HG03575 (cell line): ENCODE data around the gene CDK7.
"Not testable (repeated sequence)": the region's sequence is repeated elsewhere in the genome, so short reads cannot be mapped to it uniquely, and the experiment has no call there.

ENCODE experiments used
- ATAC-seq: cut with Tn5 transposase; IDR thresholded peaks from one replicate; pipeline ENCODE4 v1.9.1; 2021; ENCODE audit not compliant: unreplicated experiment, insufficient number of reproducible peaks, low FRiP score; ENCODE audit errors: extremely low read depth

The CDK7 gene

DNA sequence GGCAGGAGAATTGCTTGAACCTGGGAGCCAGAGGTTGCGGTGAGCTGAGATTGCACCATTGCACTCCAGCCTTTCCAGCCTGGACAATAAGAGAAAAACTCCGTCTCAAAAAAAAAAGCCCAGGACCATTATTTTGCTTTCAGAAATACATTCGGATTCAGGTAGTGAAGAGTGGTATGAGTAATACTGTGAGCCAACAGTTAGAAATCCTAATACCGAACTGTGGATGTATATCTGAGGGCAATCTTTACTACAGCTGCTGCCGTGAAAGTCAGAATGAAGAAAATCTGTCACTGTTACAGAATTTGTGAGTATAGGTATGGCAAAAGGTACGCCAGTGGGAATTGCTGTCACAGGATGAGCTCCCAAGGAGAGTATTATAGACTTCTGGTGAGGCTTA lies 3.4 kb upstream of the CDK7 start:
- no peak for ATAC-seq

GRCh38 chr5:69231851-69232250 lies 2.8 kb upstream of the CDK7 start:
- no peak for ATAC-seq

GRCh38 chr5:69236733-69237132 lies 2.0 kb downstream of the CDK7 start:
- not testable (repeated sequence) for ATAC-seq

- ATAC-seq: no peak
Observed at GRCh38 chr5:69237877-69238276, 3.2 kb downstream of the CDK7 start.

DNA sequence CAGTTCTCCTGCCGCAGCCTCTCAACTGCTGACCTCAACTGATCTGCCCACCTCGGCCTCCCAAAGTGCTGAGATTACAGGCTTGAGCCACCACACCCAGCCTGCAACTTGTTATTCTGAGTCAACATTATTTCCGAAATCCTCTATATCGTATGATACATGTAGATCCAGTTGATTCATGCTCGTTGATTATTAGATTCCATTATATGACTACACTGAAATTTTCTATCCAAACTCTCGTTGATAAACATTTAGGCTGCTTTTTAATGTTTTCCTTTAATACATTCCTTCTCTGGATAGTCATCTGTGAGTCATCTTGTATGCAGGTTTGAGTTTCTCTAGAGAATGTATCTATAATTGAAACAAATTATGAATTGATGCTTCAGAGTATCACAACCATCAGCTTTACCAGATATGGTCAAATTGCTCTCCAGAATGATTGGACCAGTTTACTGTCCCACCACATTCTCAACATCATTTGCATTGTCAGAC lies 4.1 kb downstream of the CDK7 start:
- ATAC-seq: no peak

GRCh38 chr5:69242215-69242927 lies 7.7 kb downstream of the CDK7 start:
- ATAC-seq: no peak

DNA sequence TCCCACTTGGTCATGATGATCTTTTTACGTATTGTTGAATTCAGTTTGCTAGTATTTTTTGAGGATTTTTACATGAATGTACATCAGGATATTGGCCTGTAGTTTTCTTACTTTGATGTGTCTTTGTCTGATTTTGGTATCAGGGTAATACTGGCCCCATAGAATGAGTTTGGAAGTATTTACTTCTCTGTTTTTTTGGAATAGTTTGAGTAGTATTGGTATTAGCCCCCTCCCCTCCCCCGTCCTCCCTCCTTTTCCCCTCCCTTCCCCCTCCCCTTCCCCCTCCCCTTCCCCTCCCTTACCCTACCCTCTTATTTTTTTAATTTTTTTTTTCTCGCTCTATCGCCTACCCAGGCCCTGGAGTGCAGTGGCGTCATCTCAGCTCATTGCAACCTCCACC lies 10.3 kb downstream of the CDK7 start:
- no peak for ATAC-seq

DNA sequence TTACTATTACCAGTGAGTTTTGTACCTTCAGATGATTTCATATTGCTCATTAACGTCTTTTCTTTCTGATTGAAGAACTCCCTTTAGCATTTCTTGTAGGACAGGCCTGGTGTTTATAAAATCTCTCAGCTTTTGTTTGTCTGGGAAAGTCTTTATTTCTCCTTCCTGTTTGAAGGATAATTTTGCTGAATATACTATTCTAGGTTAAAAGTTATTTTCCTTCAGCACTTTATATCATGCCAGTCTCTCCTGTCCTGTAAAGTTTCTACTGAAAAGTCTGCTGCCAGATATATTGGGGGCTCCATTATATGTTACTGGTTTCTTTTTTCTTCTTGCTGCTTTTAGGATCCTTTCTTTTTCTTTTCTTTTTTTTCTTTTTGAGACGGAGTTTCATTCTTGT lies 13.3 kb downstream of the CDK7 start:
- no peak for ATAC-seq

DNA sequence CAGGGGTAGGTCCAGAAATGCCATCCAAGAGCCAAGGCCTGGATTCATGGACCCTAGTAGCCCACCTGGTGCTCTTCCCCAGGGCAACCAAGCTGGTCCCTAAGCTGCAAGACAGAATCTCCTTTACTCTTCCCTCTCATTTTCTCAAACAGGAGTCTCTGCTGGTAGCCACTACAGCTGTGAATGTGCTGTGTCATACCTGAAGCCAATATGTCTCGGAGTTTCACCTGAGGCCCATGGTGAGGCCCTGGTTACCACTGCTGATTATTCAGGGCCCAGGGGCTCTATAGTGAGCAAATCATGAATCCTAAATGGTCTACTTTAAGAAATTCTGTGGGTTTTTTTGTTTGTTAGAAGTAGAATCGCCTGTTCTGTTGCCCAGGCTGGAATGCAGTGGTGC lies 15.9 kb downstream of the CDK7 start:
- ATAC-seq: no peak

DNA sequence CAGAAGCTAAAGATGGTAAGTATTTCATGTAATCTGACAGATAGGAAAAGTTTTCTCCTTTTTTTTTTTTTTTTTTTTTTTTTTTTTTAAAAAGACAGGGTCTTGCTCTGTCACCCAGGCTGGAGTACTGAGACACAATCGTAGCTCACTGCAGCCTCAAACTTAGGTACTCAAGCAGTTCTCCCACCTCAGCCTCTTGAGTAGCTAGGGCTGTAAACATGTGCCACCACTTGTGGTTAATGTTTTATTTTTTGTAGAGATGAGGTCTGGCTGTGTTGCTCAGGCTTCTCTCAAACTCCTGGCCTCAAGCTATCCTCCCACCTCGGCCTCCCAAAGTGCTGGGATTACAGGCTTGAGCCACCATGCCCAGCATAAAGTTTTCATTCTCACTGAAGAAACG lies 17.8 kb downstream of the CDK7 start:
- no peak for ATAC-seq

DNA sequence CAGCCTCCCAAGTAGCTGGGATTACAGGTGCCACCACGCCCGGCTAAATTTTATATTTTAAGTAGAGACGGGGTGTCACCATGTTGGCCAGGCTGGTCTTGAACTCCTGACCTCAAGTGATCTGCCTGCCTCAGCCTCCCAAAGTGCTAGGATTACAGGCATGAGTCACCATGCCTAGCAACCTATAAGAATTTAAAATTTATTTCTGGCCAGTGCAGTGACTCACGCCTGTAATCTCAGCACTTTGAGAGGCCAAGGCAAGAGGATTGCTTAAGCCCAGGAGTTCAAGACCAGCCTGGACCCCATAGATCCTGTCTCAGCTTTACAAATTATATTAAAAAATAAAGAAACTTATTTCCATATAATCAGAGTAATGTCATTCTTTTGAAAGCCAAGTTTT lies 21.3 kb downstream of the CDK7 start:
- not testable (repeated sequence) for ATAC-seq

DNA sequence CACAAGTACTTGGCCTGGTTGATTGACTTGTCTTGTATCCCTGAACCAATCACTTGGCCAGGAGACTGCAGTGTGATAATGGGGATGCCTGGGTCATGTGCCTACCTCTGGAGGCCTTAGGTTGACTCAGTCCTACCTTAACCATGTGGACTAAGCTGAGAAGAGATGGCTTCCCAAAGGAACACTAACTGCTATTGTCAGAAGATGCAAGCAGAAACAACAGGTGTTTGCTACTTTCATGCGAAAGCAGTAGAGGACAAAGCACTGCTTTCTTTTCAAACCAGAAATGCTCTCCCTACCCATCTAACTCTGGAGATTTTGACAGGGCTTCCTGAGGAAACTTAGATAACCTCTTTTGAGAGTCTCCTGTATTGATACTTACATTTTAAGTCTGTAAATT lies 22.9 kb downstream of the CDK7 start:
- ATAC-seq: no peak

DNA sequence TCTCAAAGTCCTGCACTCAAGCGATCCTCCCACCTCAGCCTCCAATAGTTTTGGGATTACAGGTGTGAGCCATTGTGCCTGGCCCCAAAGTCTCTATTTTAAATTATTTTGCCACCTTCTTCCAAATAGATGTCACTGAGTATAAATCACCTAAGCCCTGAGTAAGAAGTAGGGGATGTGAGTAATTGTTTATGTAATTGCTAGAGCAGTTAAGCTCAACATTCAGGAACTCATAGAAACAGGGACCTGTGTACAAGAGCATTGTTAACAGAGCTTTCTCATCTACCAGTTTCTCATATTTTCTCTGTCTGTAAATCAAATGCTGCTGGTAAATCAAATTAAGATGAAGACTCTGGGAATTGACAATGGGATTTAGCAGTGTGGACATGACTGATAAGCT lies 26.3 kb downstream of the CDK7 start:
- ATAC-seq: no peak

GRCh38 chr5:69265931-69266330 lies 31.2 kb downstream of the CDK7 start:
- no peak for ATAC-seq

GRCh38 chr5:69268899-69269298 lies 34.2 kb downstream of the CDK7 start:
- ATAC-seq: no peak

- ATAC-seq: no peak
Observed at GRCh38 chr5:69270840-69271239, 36.2 kb downstream of the CDK7 start.

DNA sequence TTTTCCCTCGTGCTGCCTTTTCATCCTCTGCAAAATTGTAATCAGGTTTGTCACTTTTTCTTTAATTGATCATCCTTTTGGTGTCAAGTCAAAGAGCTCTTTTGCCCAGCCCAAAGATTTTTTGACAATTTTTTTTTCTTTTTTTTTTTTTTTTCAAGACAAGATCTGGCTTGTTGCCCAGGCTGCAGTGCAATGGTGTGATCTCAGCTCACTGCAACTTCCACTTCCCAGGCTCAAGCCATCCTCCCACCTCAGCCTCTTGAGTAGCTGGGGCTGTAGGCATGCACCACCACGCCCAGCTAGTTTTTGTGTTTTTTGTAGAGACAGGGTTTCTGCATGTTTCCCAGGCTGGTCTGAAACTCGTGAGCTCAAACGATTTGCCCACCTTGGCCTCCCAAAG lies 36.7 kb downstream of the CDK7 start:
- ATAC-seq: no peak

DNA sequence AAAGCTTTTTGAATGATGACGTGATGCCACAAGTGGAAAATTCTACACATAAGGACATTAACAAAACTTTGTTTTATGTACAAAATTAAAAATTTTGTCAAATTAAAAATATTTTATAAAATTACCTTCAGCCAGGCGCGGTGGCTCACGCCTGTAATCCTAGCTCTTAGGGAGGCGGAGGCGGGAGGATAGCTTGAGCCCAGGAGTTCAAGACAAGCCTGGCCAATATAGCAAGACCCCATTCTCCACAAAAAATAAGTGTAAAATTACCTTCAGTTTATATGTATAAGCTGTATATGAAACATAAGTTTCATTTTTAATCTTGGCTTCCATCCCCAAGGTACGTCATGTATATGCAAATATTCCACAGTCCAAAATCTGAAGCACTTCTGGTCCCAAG lies 40.9 kb downstream of the CDK7 start:
- no peak for ATAC-seq

- no peak for ATAC-seq
Observed at GRCh38 chr5:69276422-69277174, 41.9 kb downstream of the CDK7 start.

DNA sequence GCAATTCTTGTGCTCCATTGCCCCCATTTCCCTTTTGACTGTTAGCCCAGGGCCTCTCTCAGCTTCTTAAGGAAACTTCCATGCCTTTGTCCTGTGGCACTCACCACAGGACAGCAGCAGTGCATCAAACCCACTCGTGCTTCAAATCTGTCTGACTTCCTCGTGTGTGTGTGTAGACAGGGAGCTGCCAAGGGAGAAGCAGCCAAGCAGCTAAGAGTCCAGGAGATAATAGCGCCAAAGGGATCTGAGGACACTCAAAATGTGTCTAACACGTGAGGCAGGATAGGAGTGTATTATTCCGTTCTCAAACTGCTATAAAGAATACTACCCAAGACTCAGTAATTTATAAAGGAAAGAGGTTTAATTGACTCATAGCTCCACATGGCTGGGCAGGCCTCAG lies 44.8 kb downstream of the CDK7 start:
- no peak for ATAC-seq

DNA sequence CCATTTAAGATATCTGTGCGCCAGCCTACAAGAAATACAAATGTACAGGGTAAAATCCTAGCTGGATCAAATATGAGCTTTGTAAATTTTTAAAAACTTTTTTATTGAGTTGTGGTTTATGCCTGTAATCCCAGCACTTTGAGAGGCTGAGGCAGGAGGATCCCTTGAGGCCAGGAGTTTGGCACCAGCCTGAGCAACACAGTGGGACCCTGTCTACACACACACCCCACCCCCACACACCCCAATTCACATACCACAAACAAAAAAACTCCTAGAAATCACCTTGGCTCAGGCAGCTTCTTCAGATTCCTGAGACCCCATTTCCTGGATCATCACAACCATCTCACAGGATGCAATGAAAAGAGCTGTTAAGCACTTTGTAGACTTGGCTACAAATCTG lies 46.4 kb downstream of the CDK7 start:
- ATAC-seq: no peak
